Testis (tissue), 3 donors: ENCODE results near the gene POLD2. TPM values are rescaled to one million over a fixed set of nuclear protein-coding genes. Genes with fewer than 3 reads are reported as not detected.

ENCODE experiments used
- DNase-seq: peaks from one replicate; pipeline ENCODE4 v3.0.0-alpha.2; 2019
- H3K27ac ChIP-seq, 2 donors: fragments of 200-600 bp; sonication (generic); one replicate each; pipeline ENCODE4 v1.5.1; 2019
- H3K27me3 ChIP-seq: fragments of 200-600 bp; sonication (generic); one replicate; pipeline ENCODE4 v1.5.1; 2019
- H3K36me3 ChIP-seq: fragments of 200-600 bp; sonication (generic); one replicate; pipeline ENCODE4 v1.5.1; 2017; ENCODE audit warnings: low read depth; ENCODE audit errors: missing control alignments
- H3K4me1 ChIP-seq: fragments of 200-600 bp; sonication (generic); one replicate; pipeline ENCODE4 v1.5.1; 2019
- H3K4me3 ChIP-seq, 2 donors: fragments of 200-600 bp; sonication (generic); one replicate each; pipeline ENCODE4 v1.5.1; 2017 to 2019
- H3K9me3 ChIP-seq: fragments of 200-600 bp; sonication (generic); one replicate; pipeline ENCODE4 v1.5.1; 2017
- CTCF ChIP-seq, 3 experiments: fragments of 450-650 bp in 2 of 3; fragments of 200-600 bp in 1 of 3; sonication (generic) in 1 of 3; IDR thresholded peaks; one replicate each; pipeline ENCODE4 v1.5.1; 2016 to 2019; ENCODE audit warnings: antibody characterized with exemption in 3 of 3, mild to moderate bottlenecking in 2 of 3, moderate library complexity in 1 of 3
- POLR2A ChIP-seq: fragments of 450-650 bp; IDR thresholded peaks from one replicate; pipeline ENCODE4 v1.6.1; 2017; ENCODE audit warnings: antibody characterized with exemption, mild to moderate bottlenecking, moderate library complexity
- WGBS, 2 donors: methylation state at CpG; one replicate each; pipeline ENCODE4 v1.1.5; 2018; 5-methylcytosine and 5-hydroxymethylcytosine counted together
- intact Hi-C: fragments of 100-400 bp; cut with DNase I; formaldehyde crosslinking; loops from one replicate; pipeline ENCODE4 v1.15.1; 2023; ENCODE audit warnings: low total_unique reads
- polyA plus RNA-seq: library from polyadenylated mRNA; stranded (reverse); fragments of 350-450 nt; fragmentation: Illumina TruSeq; extraction: RNeasy Lipid Tissue Mini Kit (QIAGEN cat#74804); gene quantifications from one replicate; pipeline ENCODE4 v1.2.3, GENCODE V29; 2014; ENCODE audit warnings: low read depth, low replicate concordance; ENCODE audit not compliant: insufficient read depth
- total RNA-seq, 2 donors: library from RNA; depleted of rRNA; stranded (reverse); fragments of >200 nt; gene quantifications; one replicate each; pipeline ENCODE4 v1.2.3, GENCODE V29; 2016

The POLD2 gene
- total and polyA plus RNA-seq, 3 donors from 2014 or later: 59.4 to 117 (median 61.9) TPM

- peaks cover 26% of the 10 kb centered on the region for H3K4me1 ChIP-seq
- H3K27ac ChIP-seq: no peak overlapping the region
- no peaks in the 10 kb centered on the region for H3K36me3 ChIP-seq
- DNase-seq: no peak
- TF ChIP-seq POLR2A (no peak), CTCF (IDR thresholded peaks at IDR 0.05) (no peak)
- no peaks in the 10 kb centered on the region for H3K27me3 ChIP-seq
- intact Hi-C loops: no loop called here
- no peaks in the 10 kb centered on the region for H3K9me3 ChIP-seq
- WGBS, 2 donors: 83 to 87% methylated on average over 9 of the region's 9 CpGs
- no peak overlapping the region for H3K4me3 ChIP-seq
These were observed 26.1 kb downstream of the POLD2 start for GRCh38 chr7:44097064-44097932.

DNA sequence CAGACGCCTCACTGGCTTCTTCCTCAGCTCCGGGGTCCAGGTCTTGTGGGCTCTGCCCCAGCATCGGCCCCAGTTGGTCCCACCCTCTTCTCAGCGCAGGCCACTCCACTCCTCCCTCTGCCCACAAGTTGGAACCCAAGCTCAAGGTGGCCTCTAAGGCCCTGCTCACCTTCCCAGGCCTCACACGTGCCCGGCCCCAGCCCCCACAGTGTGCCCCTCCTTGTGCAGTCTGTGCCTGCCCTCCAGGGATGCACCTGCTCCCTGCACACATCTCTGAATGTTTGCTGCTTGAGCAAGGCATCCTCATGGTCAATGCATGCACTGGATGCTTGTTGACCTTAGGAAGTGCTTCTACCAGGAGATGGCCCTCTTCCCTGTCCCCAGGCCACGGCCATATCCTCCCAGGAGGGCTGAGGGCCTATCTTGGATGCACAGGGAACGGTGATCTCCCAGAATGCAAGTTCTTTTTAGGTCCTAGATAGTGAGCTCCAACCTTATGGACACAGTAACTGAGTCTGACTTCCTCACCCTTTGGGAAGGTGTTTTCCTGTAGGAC, 26.9 kb downstream of the POLD2 start:
- no peak for DNase-seq
- Histone ChIP-seq H3K36me3 (no peaks in the 10 kb centered on the region), H3K4me3 (no peak overlapping the region), H3K9me3 (no peaks in the 10 kb centered on the region), H3K4me1 (peaks cover 24% of the 10 kb centered on the region), H3K27me3 (no peaks in the 10 kb centered on the region), H3K27ac (no peak overlapping the region)
- WGBS, 2 donors: 84 to 89% methylated on average over 8 of the region's 8 CpGs
- intact Hi-C loops: no loop called here
- TF ChIP-seq CTCF (IDR thresholded peaks at IDR 0.05): no peak
- no peak for TF ChIP-seq POLR2A

DNA sequence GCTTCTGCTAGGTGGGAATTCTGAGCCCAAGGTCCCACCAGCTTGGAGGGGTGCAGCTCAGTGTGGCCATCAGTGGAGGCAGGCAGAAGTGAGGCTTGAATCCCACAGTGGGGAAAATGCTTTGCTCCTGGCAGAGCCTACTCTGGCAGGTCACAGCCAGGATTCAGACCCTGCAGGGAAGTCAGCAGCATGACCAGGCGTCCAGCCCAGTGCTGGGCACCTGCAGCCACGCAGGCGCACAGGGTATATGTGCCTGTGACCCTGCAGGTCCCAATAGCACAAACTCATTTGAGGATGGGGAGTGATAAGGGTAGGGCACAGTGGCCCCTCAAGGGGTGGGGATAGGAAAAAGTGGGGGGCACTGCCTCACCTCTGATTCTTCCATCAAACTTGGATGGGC, 27.6 kb downstream of the POLD2 start:
- H3K4me1 ChIP-seq: peaks cover 22% of the 10 kb centered on the region

DNA sequence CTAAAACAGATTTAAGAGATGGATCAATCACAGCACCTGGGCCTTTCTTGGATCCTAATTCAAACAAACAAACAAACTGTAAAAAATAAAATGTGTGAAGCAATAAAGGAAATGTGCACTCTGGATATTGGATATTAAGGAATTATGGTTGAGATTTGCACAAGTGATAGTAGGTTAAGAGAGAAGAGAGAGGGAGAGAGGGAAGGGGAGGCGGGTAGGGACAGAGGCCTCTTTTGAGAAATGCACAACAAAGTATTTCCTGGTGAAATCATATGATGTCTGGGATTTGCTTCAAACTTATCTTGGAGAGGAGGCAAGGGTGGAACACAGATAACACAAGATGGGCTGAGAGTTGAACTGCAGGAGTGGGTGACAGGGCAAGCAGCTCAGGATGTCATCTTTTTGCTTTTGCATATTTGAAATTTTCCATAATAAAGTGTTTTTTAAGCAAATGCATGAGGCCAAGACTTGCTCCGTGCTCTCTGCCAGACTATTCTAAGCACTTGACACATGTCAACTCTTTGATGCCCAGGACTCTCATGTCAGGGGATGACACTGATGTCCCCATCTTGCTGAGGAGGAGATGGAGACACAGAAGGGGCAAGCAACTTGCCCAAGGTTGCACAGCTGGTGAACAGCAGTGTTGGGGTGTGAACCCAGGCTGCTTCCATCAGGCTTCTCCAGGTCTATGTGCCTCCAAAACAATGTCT, 28.3 kb downstream of the POLD2 start:
- Histone ChIP-seq H3K4me1 (peaks cover 18% of the 10 kb centered on the region), H3K27ac (peak overlapping the region; percentile 10 to 53)

More for the DNA sequence above, 27.6 kb downstream of the POLD2 start:
- H3K9me3 ChIP-seq: no peaks in the 10 kb centered on the region
- DNase-seq: no peak
- H3K27ac ChIP-seq: peak overlapping the region in 1 of 2 donors; percentile 53
- WGBS, 2 donors: 86 to 92% methylated on average over 3 of the region's 3 CpGs
- no peaks in the 10 kb centered on the region for H3K36me3 ChIP-seq
- H3K27me3 ChIP-seq: no peaks in the 10 kb centered on the region
- no peak overlapping the region for H3K4me3 ChIP-seq
- TF ChIP-seq CTCF (IDR thresholded peaks at IDR 0.05) (no peak), POLR2A (no peak)
- intact Hi-C loops: no loop called here

More for the DNA sequence above, 28.3 kb downstream of the POLD2 start:
- 39 to 53% methylated on average over 2 of the region's 2 CpGs for WGBS, 2 donors
- TF ChIP-seq CTCF (IDR thresholded peaks at IDR 0.05) (no peak), POLR2A (no peak)
- no peak for DNase-seq
- intact Hi-C loops: no loop called here
- H3K9me3 ChIP-seq: no peaks in the 10 kb centered on the region
- H3K36me3 ChIP-seq: no peaks in the 10 kb centered on the region
- H3K27me3 ChIP-seq: no peaks in the 10 kb centered on the region
- H3K4me3 ChIP-seq: no peak overlapping the region
